AG10803 (cell line): ENCODE measurements around the gene PHLPP2.
"Not testable (repeated sequence)": the region's sequence is repeated elsewhere in the genome, so short reads cannot be mapped to it uniquely, and the experiment has no call there.

Experiments
- DNase-seq: peaks from one replicate; pipeline ENCODE4 v3.0.0; 2010; ENCODE audit warnings: low read depth
- H3K4me3 ChIP-seq: 2 replicates; pipeline ENCODE4 v1.5.1; 2011; ENCODE audit warnings: mild to moderate bottlenecking, low read length, control low read depth
- TF ChIP-seq, protein P1 (sequence below): conservative IDR thresholded peaks from 2 replicates; pipeline ENCODE4 v1.5.1; 2011; ENCODE audit warnings: mild to moderate bottlenecking, low read length, control low read depth, inconsistent platforms

The PHLPP2 gene

DNA sequence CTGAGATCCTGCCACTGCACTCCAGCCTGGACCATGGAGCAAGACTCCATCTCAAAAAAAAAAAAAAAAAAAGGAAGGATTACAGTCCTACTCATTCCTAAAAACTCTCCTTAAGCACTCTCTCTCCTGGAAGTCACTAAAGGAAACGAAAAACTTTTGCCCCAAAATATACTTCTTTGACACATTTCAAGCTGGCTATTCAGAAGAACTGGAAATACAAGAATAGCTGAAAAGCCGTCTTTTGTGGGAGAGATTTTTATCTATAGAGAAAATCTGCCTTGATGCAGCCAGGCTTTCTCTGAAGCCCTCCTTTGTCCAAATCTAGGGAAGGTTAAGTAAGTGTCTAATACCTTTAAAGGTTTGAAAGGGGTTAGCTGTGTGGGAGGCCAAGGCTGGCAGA lies 115.4 kb downstream of the PHLPP2 start:
- TF ChIP-seq, protein P1, sequence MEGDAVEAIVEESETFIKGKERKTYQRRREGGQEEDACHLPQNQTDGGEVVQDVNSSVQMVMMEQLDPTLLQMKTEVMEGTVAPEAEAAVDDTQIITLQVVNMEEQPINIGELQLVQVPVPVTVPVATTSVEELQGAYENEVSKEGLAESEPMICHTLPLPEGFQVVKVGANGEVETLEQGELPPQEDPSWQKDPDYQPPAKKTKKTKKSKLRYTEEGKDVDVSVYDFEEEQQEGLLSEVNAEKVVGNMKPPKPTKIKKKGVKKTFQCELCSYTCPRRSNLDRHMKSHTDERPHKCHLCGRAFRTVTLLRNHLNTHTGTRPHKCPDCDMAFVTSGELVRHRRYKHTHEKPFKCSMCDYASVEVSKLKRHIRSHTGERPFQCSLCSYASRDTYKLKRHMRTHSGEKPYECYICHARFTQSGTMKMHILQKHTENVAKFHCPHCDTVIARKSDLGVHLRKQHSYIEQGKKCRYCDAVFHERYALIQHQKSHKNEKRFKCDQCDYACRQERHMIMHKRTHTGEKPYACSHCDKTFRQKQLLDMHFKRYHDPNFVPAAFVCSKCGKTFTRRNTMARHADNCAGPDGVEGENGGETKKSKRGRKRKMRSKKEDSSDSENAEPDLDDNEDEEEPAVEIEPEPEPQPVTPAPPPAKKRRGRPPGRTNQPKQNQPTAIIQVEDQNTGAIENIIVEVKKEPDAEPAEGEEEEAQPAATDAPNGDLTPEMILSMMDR, result no peak
- no peak for DNase-seq
- H3K4me3 ChIP-seq, result no peak overlapping the region

DNA sequence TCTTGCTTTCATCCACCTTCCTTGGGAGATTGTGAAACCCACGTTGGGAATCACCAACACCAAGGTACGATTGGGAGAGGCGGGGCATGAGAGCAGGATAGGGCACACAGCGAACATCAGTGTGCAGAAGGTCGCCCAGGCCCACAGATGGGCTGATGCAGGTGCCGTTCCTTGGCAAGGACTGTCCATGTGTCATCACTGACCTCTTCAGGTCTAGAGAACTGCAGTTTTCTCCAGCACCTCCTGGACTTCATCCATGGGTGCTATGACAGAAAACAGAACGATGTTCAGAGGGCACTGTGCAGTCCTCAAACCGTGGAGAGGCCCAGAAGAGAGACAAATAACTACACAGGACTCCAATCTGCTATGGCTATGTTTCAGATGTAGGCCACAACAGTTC lies 123.7 kb downstream of the PHLPP2 start:
- H3K4me3 ChIP-seq, result no peak overlapping the region
- DNase-seq, result no peak
- TF ChIP-seq, protein P1, result no peak

DNA sequence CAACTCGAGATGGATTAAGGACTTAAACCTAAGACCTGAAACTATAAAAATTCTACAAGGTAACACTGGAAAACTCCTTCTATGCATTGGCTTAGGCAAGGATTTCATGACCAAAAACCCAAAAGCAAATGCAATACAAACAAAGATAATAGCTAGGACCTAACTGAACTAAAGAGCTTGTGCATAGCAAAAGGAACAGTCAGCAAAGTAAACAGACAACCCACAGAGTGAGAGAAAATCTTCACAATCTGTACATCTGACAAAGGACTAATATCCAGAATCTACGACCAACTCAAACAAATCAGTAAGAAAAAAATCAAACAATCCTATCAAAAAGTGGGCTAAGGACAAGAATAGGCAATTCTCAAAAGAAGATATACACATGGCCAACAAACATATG lies 126.1 kb downstream of the PHLPP2 start:
- not testable (repeated sequence) for H3K4me3 ChIP-seq

DNA sequence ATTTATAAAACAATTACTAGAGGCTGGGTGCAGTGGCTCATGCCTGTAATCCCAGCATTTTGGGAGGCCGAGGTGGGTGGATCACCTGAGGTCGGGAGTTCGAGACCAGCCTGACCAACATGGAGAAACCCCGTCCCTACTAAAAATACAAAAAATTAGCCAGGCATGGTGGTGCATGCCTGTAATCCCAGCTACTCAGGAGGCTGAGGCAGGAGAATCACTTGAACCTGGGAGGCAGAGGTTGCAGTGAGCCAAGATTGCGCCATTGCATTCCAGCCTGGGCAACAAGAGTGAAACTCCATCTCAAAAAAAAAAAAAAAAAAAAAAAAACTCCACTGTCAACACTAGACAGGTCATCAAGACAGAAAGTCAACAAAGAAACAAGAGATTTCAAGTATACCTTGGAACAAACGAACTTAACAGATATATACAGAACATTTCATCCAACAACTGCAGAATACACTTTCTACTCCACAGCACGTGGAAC lies 129.1 kb downstream of the PHLPP2 start:
- not testable (repeated sequence) for DNase-seq, H3K4me3 ChIP-seq

More for the DNA sequence above, 126.1 kb downstream of the PHLPP2 start:
- not testable (repeated sequence) for DNase-seq
